K562 (cell line): ENCODE measurements around the gene PTTG1IP. TPM values are rescaled to one million over a fixed set of nuclear protein-coding genes. Genes with fewer than 3 reads are reported as not detected.

Experiments used
- ESRRB ChIP-seq: fragments of 250-450 bp; sonication (Bioruptor Pico); IDR thresholded peaks from 2 replicates; pipeline ENCODE4 v1.5.0; 2020; ENCODE audit warnings: mild to moderate bottlenecking, moderate library complexity, borderline replicate concordance
- NFIC ChIP-seq: fragments of 450-650 bp; IDR thresholded peaks from 2 replicates; pipeline ENCODE4 v1.6.1; 2017; ENCODE audit warnings: mild to moderate bottlenecking, inconsistent platforms
- OTX1 ChIP-seq: fragments of 450-650 bp; formaldehyde crosslinking; IDR thresholded peaks from 2 replicates; pipeline ENCODE4 v1.4.0; 2022; ENCODE audit warnings: mild to moderate bottlenecking
- POLR2G ChIP-seq: fragments of 200-400 bp; formaldehyde crosslinking; IDR thresholded peaks from 2 replicates; pipeline ENCODE4 v1.6.1; 2017; ENCODE audit warnings: low read depth, mild to moderate bottlenecking, antibody characterized with exemption, low read length, moderate library complexity
- SPI1 ChIP-seq: IDR thresholded peaks from 2 replicates; pipeline ENCODE4 v1.6.1; 2011; ENCODE audit warnings: low read depth, low read length, control low read depth, borderline replicate concordance
- polyA plus RNA-seq, 8 experiments: library from polyadenylated mRNA; depleted of rRNA in 4 of 8; stranded (reverse) in 5 of 8; unstranded in 3 of 8; fragments of >200 nt; fragmentation: Nextera tagmentation in 2 of 8; fragmentation: Illumina TruSeq in 1 of 8; extraction: Ambion mirVana in 2 of 8; extraction: Trizol in 1 of 8; gene quantifications; 2 replicates each; pipeline versions ENCODE4 v1.2.1 to v1.2.3, GENCODE V29; 2011 to 2014; ENCODE audit warnings: inconsistent platforms in 1 of 8, missing spikeins in 1 of 8
- total RNA-seq, 7 experiments: library from RNA; depleted of rRNA in 6 of 7; stranded (reverse); fragments of >200 nt in 6 of 7; fragmentation: Illumina TruSeq in 2 of 7; extraction: Trizol in 2 of 7; gene quantifications; 2 replicates each; pipeline versions ENCODE4 v1.2.1 to v1.2.3, GENCODE V29; 2011 to 2021; ENCODE audit warnings: low replicate concordance in 1 of 7
- TF ChIP-seq, protein P1 (sequence below): fragments of 450-650 bp; IDR thresholded peaks from 2 replicates; pipeline ENCODE4 v1.6.1; 2016; ENCODE audit warnings: mild to moderate bottlenecking, moderate library complexity
- TF ChIP-seq, protein P2 (sequence below): sonication (generic); formaldehyde crosslinking; IDR thresholded peaks from 2 replicates; pipeline ENCODE4 v1.8.1; 2023; ENCODE audit warnings: mild to moderate bottlenecking, missing genetic modification reagents
- TF ChIP-seq, protein P3 (sequence below), 2 experiments: fragments of 450-650 bp in 1 of 2; sonication (generic) in 1 of 2; formaldehyde crosslinking; conservative IDR thresholded peaks; 2 replicates each; pipeline versions ENCODE4 v1.4.0 to v1.8.1; 2020 to 2022; ENCODE audit warnings: mild to moderate bottlenecking in 1 of 2, missing genetic modification reagents in 1 of 2
- TF ChIP-seq, protein P4 (sequence below): sonication (generic); formaldehyde crosslinking; IDR thresholded peaks from 2 replicates; pipeline ENCODE4 v1.9.0; 2022; ENCODE audit warnings: mild to moderate bottlenecking, missing genetic modification reagents

Gene PTTG1IP
- total and polyA plus RNA-seq, 9 of the 15 experiments (the other 6 are each of a cell fraction or from before 2014, with no cell fraction given): 5.0 to 99.3 (median 82.4) TPM

DNA sequence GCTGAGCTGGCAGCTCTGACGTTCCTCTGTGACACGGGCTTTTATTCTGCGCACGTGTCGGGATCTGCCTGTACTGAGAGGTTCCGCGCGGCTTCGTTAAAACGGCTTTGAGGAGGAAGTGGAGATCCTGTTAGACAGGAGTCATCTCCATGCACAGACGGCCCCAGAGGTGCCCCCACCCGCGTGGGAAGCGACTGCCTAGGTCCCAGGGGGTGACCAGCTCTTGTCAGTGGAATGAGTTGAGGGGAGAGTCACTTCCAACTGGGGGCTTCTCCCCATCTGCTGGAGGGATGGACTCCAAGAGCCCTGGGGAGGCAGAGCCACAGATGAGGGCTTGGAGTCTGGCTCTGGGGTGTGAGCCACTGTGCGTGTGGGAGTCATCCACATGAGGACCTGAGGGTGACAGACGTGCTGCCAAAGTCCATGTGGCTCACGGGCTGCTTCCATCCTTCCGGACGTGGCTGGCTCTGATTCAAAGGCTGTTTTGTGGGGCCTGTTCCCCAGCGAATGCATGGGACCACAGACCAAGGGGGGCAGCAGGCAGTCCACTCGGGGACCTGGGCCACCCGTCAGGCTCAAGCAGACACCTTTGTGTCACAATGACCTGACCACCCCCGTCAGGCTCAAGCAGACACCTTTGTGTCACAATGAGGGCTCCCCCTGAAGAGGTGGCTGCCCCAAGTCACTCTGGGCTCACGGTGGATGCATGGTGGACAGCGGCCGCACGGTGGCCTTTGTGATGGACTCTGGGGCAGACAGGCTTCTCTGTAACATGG lies 26.8 kb downstream of the PTTG1IP start (continued):
- TF ChIP-seq, protein P1, sequence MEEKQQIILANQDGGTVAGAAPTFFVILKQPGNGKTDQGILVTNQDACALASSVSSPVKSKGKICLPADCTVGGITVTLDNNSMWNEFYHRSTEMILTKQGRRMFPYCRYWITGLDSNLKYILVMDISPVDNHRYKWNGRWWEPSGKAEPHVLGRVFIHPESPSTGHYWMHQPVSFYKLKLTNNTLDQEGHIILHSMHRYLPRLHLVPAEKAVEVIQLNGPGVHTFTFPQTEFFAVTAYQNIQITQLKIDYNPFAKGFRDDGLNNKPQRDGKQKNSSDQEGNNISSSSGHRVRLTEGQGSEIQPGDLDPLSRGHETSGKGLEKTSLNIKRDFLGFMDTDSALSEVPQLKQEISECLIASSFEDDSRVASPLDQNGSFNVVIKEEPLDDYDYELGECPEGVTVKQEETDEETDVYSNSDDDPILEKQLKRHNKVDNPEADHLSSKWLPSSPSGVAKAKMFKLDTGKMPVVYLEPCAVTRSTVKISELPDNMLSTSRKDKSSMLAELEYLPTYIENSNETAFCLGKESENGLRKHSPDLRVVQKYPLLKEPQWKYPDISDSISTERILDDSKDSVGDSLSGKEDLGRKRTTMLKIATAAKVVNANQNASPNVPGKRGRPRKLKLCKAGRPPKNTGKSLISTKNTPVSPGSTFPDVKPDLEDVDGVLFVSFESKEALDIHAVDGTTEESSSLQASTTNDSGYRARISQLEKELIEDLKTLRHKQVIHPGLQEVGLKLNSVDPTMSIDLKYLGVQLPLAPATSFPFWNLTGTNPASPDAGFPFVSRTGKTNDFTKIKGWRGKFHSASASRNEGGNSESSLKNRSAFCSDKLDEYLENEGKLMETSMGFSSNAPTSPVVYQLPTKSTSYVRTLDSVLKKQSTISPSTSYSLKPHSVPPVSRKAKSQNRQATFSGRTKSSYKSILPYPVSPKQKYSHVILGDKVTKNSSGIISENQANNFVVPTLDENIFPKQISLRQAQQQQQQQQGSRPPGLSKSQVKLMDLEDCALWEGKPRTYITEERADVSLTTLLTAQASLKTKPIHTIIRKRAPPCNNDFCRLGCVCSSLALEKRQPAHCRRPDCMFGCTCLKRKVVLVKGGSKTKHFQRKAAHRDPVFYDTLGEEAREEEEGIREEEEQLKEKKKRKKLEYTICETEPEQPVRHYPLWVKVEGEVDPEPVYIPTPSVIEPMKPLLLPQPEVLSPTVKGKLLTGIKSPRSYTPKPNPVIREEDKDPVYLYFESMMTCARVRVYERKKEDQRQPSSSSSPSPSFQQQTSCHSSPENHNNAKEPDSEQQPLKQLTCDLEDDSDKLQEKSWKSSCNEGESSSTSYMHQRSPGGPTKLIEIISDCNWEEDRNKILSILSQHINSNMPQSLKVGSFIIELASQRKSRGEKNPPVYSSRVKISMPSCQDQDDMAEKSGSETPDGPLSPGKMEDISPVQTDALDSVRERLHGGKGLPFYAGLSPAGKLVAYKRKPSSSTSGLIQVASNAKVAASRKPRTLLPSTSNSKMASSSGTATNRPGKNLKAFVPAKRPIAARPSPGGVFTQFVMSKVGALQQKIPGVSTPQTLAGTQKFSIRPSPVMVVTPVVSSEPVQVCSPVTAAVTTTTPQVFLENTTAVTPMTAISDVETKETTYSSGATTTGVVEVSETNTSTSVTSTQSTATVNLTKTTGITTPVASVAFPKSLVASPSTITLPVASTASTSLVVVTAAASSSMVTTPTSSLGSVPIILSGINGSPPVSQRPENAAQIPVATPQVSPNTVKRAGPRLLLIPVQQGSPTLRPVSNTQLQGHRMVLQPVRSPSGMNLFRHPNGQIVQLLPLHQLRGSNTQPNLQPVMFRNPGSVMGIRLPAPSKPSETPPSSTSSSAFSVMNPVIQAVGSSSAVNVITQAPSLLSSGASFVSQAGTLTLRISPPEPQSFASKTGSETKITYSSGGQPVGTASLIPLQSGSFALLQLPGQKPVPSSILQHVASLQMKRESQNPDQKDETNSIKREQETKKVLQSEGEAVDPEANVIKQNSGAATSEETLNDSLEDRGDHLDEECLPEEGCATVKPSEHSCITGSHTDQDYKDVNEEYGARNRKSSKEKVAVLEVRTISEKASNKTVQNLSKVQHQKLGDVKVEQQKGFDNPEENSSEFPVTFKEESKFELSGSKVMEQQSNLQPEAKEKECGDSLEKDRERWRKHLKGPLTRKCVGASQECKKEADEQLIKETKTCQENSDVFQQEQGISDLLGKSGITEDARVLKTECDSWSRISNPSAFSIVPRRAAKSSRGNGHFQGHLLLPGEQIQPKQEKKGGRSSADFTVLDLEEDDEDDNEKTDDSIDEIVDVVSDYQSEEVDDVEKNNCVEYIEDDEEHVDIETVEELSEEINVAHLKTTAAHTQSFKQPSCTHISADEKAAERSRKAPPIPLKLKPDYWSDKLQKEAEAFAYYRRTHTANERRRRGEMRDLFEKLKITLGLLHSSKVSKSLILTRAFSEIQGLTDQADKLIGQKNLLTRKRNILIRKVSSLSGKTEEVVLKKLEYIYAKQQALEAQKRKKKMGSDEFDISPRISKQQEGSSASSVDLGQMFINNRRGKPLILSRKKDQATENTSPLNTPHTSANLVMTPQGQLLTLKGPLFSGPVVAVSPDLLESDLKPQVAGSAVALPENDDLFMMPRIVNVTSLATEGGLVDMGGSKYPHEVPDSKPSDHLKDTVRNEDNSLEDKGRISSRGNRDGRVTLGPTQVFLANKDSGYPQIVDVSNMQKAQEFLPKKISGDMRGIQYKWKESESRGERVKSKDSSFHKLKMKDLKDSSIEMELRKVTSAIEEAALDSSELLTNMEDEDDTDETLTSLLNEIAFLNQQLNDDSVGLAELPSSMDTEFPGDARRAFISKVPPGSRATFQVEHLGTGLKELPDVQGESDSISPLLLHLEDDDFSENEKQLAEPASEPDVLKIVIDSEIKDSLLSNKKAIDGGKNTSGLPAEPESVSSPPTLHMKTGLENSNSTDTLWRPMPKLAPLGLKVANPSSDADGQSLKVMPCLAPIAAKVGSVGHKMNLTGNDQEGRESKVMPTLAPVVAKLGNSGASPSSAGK: peak; percentile 63
- TF ChIP-seq, protein P2, sequence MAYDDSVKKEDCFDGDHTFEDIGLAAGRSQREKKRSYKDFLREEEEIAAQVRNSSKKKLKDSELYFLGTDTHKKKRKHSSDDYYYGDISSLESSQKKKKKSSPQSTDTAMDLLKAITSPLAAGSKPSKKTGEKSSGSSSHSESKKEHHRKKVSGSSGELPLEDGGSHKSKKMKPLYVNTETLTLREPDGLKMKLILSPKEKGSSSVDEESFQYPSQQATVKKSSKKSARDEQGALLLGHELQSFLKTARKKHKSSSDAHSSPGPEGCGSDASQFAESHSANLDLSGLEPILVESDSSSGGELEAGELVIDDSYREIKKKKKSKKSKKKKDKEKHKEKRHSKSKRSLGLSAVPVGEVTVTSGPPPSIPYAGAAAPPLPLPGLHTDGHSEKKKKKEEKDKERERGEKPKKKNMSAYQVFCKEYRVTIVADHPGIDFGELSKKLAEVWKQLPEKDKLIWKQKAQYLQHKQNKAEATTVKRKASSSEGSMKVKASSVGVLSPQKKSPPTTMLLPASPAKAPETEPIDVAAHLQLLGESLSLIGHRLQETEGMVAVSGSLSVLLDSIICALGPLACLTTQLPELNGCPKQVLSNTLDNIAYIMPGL (CRISPR knock-in tag): 0 out of 2 replicates have a peak, but pooled peaks have one; percentile 51
- TF ChIP-seq SPI1 (peak; percentile 80), POLR2G (peak; percentile 76; the same call in 1 of the 2 replicates), NFIC (0 out of 2 replicates have a peak, but pooled peaks have one; percentile 17), OTX1 (CRISPR knock-in tag) (no peak), ESRRB (CRISPR knock-in tag) (no peak)
- TF ChIP-seq, protein P3, sequence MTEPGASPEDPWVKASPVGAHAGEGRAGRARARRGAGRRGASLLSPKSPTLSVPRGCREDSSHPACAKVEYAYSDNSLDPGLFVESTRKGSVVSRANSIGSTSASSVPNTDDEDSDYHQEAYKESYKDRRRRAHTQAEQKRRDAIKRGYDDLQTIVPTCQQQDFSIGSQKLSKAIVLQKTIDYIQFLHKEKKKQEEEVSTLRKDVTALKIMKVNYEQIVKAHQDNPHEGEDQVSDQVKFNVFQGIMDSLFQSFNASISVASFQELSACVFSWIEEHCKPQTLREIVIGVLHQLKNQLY (CRISPR knock-in tag; conservative IDR thresholded peaks at IDR 0.05): 0 out of 4 replicates have a peak, but pooled peaks of 1 of the 2 experiments have one; percentile 14
- TF ChIP-seq, protein P4, sequence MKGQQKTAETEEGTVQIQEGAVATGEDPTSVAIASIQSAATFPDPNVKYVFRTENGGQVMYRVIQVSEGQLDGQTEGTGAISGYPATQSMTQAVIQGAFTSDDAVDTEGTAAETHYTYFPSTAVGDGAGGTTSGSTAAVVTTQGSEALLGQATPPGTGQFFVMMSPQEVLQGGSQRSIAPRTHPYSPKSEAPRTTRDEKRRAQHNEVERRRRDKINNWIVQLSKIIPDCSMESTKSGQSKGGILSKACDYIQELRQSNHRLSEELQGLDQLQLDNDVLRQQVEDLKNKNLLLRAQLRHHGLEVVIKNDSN (CRISPR knock-in tag): peak; percentile 60; the same call in 1 of the 2 replicates
